Measurements from ENCODE around the gene MAPK8IP3.

MAPK8IP3 gene

GRCh38 chr16:1706386-1707192, 594 bp downstream of the MAPK8IP3 start:
- Histone ChIP-seq H3K4me3 (ENCODE audit: insufficient read length, low read depth) (peak overlapping the region; percentile 100), H3K9ac (ENCODE audit: insufficient read length, low read depth) (peak overlapping the region; percentile 99), H3K4me1 (ENCODE audit: insufficient read depth, insufficient read length) (peaks cover 13% of the 10 kb centered on the region), H3K36me3 (ENCODE audit: insufficient read depth, insufficient read length, low read length) (peaks cover 36% of the 10 kb centered on the region), H3K9me3 (ENCODE audit: insufficient read depth, low read length) (no peaks in the 10 kb centered on the region), H3K27me3 (ENCODE audit: insufficient read depth, insufficient read length) (no peaks in the 10 kb centered on the region)
- no peak for DNase-seq (ENCODE audit: low read depth, low spot score)
- TF ChIP-seq SUZ12 (IDR thresholded peaks at IDR 0.05; ENCODE audit: extremely low read depth, insufficient read depth, insufficient read length) = no peak
- TF ChIP-seq YY1 (IDR thresholded peaks at IDR 0.05; ENCODE audit: insufficient read depth, insufficient read length) = no peak
- no peak for TF ChIP-seq ZNF274 (IDR thresholded peaks at IDR 0.05; ENCODE audit: low read depth, low read length)

DNA sequence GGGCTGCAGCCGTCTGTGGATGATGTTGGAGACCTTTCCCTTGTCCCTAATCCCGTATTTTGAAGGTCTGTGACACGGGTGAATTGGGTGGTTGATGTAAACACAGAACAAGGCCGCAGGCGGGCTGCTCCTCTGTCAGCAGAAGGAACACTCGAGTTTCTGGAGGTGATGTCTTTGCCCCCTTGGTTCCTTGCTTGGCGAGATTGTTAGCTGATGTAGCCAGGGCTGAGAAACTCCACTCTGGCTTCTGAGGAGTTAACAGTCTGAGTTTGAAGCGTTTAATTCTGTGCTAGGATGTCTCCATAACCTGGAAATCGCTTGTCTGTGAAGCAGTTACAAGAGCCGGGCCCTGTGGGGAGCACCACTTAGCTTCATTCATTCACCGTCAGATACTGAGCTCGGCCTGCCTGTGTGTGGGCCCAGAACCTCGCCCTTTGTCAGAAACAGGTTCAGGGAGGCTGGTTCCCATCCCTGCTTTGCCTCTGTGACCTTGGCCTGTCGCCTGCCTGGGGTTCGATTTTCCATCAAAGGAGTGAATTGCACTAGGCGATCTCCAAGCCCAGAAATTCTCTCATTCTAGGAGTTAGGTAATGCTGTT, 1.3 kb downstream of the MAPK8IP3 start:
- H3K4me1 ChIP-seq (ENCODE audit: insufficient read depth, insufficient read length) = peaks cover 13% of the 10 kb centered on the region
- H3K9me3 ChIP-seq (ENCODE audit: insufficient read depth, low read length) = no peaks in the 10 kb centered on the region
- DNase-seq (ENCODE audit: low read depth, low spot score) = no peak
- peaks cover 29% of the 10 kb centered on the region for H3K36me3 ChIP-seq (ENCODE audit: insufficient read depth, insufficient read length, low read length)
- H3K27me3 ChIP-seq (ENCODE audit: insufficient read depth, insufficient read length) = no peaks in the 10 kb centered on the region
- TF ChIP-seq ZNF274 (IDR thresholded peaks at IDR 0.05; ENCODE audit: low read depth, low read length) = no peak
- TF ChIP-seq YY1 (IDR thresholded peaks at IDR 0.05; ENCODE audit: insufficient read depth, insufficient read length) = no peak
- no peak for TF ChIP-seq SUZ12 (IDR thresholded peaks at IDR 0.05; ENCODE audit: extremely low read depth, insufficient read depth, insufficient read length)
- peak overlapping the region; percentile 48 for H3K4me3 ChIP-seq (ENCODE audit: insufficient read length, low read depth)
- peak overlapping the region; percentile 80 for H3K9ac ChIP-seq (ENCODE audit: insufficient read length, low read depth)

DNA sequence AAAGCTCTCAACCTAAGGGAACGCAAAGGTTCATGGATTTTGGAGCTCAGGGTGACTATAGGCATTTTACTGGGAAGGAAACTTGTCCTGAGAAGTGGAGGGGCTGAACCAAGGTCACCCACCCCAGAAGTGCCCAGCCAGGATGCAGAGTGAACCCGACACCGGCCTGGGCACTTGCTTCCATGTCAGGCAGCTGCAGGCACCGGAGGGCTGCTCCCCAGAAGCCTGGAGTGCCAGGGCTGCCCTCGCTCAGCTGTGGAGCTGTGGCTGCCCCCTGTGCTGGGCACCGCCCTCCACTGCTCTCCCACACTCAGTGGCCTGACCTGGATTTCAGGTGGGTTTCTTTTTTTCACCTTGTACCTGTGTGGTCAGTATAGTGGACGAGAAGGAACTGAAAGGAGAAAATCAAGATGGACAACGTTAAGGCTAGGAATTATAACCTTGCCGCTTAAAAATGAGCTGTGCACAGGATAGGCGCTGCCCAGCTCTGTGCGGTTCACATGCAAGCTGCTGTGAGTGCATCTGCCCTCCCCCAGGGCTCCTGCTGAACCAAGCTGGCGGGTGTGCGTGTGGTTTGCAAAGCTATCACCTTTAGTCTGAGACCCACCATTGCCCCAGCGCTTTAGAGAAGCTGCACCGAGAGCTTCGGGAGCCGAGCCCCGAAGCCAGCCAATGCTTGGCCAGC, 2.2 kb downstream of the MAPK8IP3 start:
- DNase-seq (ENCODE audit: low read depth, low spot score) = no peak
- Histone ChIP-seq H3K36me3 (ENCODE audit: insufficient read depth, insufficient read length, low read length) (peaks cover 23% of the 10 kb centered on the region), H3K4me1 (ENCODE audit: insufficient read depth, insufficient read length) (peaks cover 13% of the 10 kb centered on the region), H3K9me3 (ENCODE audit: insufficient read depth, low read length) (no peaks in the 10 kb centered on the region), H3K9ac (ENCODE audit: insufficient read length, low read depth) (peak overlapping the region; percentile 57), H3K27me3 (ENCODE audit: insufficient read depth, insufficient read length) (no peaks in the 10 kb centered on the region), H3K4me3 (ENCODE audit: insufficient read length, low read depth) (no peak overlapping the region)
- TF ChIP-seq SUZ12 (IDR thresholded peaks at IDR 0.05; ENCODE audit: extremely low read depth, insufficient read depth, insufficient read length) = no peak
- no peak for TF ChIP-seq YY1 (IDR thresholded peaks at IDR 0.05; ENCODE audit: insufficient read depth, insufficient read length)
- TF ChIP-seq ZNF274 (IDR thresholded peaks at IDR 0.05; ENCODE audit: low read depth, low read length) = no peak

DNA sequence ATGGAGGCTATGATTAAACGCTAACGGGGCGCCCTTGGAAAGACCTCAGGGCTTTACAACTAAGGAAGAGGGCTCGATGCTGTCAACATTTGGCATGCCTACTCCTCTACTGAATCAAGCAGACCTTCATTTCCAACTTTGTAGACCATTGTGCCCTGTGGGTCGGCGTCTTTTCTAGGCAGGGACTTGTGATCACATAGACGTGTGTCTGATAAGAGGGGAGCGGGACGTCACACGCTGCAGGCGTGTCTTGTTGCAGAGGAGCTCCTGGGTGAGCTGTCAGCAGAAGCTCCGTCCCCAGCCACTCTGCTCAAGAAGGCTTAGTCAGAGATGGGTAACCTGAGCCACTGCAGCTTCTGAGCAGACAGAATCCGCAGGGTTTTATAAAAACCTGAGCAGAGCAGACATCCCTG, 2.8 kb downstream of the MAPK8IP3 start:
- Histone ChIP-seq H3K9me3 (ENCODE audit: insufficient read depth, low read length) (no peaks in the 10 kb centered on the region), H3K27me3 (ENCODE audit: insufficient read depth, insufficient read length) (no peaks in the 10 kb centered on the region), H3K9ac (ENCODE audit: insufficient read length, low read depth) (no peak overlapping the region), H3K4me3 (ENCODE audit: insufficient read length, low read depth) (no peak overlapping the region), H3K36me3 (ENCODE audit: insufficient read depth, insufficient read length, low read length) (peaks cover 22% of the 10 kb centered on the region), H3K4me1 (ENCODE audit: insufficient read depth, insufficient read length) (peaks cover 14% of the 10 kb centered on the region)
- TF ChIP-seq SUZ12 (IDR thresholded peaks at IDR 0.05; ENCODE audit: extremely low read depth, insufficient read depth, insufficient read length) (no peak), YY1 (IDR thresholded peaks at IDR 0.05; ENCODE audit: insufficient read depth, insufficient read length) (no peak), ZNF274 (IDR thresholded peaks at IDR 0.05; ENCODE audit: low read depth, low read length) (no peak)
- DNase-seq (ENCODE audit: low read depth, low spot score) = no peak

DNA sequence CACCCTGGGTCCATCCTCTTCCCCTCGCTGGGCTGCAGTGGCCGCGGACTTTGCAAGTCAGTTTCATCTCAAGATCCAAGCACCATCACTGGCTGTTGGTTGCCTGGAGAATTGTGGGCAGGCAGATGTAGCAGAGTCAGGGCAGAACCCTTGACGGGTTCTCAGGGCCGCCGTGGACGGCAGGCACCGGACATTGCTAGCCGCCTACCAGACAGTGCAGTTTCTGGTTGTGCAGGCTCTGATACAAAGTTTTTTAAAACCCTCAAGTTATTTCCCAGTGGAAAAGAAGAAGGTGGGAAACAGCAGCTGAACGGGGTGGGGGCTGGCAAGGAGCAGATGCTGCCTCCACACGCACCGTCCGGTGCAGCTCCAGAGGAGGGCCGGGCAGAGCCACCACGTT, 3.4 kb downstream of the MAPK8IP3 start:
- no peaks in the 10 kb centered on the region for H3K9me3 ChIP-seq (ENCODE audit: insufficient read depth, low read length)
- H3K9ac ChIP-seq (ENCODE audit: insufficient read length, low read depth) = no peak overlapping the region
- H3K27me3 ChIP-seq (ENCODE audit: insufficient read depth, insufficient read length) = no peaks in the 10 kb centered on the region
- no peak for TF ChIP-seq SUZ12 (IDR thresholded peaks at IDR 0.05; ENCODE audit: extremely low read depth, insufficient read depth, insufficient read length)
- no peak for DNase-seq (ENCODE audit: low read depth, low spot score)
- no peak overlapping the region for H3K4me3 ChIP-seq (ENCODE audit: insufficient read length, low read depth)
- H3K4me1 ChIP-seq (ENCODE audit: insufficient read depth, insufficient read length) = peaks cover 18% of the 10 kb centered on the region
- H3K36me3 ChIP-seq (ENCODE audit: insufficient read depth, insufficient read length, low read length) = peaks cover 22% of the 10 kb centered on the region

GRCh38 chr16:1710811-1711507, 5.0 kb downstream of the MAPK8IP3 start:
- no peaks in the 10 kb centered on the region for H3K27me3 ChIP-seq (ENCODE audit: insufficient read depth, insufficient read length)
- H3K36me3 ChIP-seq (ENCODE audit: insufficient read depth, insufficient read length, low read length) = peaks cover 26% of the 10 kb centered on the region
- TF ChIP-seq YY1 (IDR thresholded peaks at IDR 0.05; ENCODE audit: insufficient read depth, insufficient read length) (no peak), ZNF274 (IDR thresholded peaks at IDR 0.05; ENCODE audit: low read depth, low read length) (no peak), SUZ12 (IDR thresholded peaks at IDR 0.05; ENCODE audit: extremely low read depth, insufficient read depth, insufficient read length) (no peak)
- DNase-seq (ENCODE audit: low read depth, low spot score) = no peak
- peaks cover 18% of the 10 kb centered on the region for H3K4me1 ChIP-seq (ENCODE audit: insufficient read depth, insufficient read length)
- H3K9ac ChIP-seq (ENCODE audit: insufficient read length, low read depth) = no peak overlapping the region
- no peaks in the 10 kb centered on the region for H3K9me3 ChIP-seq (ENCODE audit: insufficient read depth, low read length)
- H3K4me3 ChIP-seq (ENCODE audit: insufficient read length, low read depth) = no peak overlapping the region
